HT1080 (cell line): Measurements from ENCODE around the gene RARS2. TPM values are rescaled to one million over a fixed set of nuclear protein-coding genes. Genes with fewer than 3 reads are reported as not detected.
"Not testable (repeated sequence)": the region's sequence is repeated elsewhere in the genome, so short reads cannot be mapped to it uniquely, and the experiment has no call there.

ENCODE experiments used
- DNase-seq: peaks from one replicate; pipeline ENCODE4 v3.0.0-alpha.2; 2015; ENCODE audit warnings: low read depth
- small RNA-seq: library from RNA; depleted of rRNA; stranded (forward); fragments of <200 nt; gene quantifications from one replicate; pipeline ENCODE3, GENCODE V24; 2014
- total RNA-seq: library from RNA; depleted of rRNA; stranded (reverse); fragments of >200 nt; shearing (Covaris generic); gene quantifications from 2 replicates; pipeline ENCODE4 v1.2.3, GENCODE V29; 2014; rRNA removed

The RARS2 gene
- total RNA-seq, 1 experiment from 2014 or later = 30.2 TPM

DNA sequence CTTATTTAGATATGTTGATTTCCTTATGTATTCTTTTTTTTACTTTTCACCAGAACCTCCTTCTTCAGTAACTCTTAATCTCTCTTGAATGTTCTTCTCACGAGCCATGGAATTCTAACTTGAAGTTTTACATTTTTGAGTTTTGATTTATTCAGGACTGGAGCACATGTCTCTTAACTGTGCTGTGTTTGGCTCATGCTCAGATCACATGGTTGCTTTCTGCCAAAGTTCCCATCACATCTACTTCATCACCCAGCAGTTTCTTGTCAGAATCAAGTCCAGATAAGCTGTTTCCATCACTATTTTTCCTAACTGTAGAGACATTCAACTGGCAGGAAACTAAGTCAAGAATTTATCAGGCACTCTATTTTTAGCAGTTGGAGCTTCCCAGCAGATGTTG is 85.3 kb downstream of the RARS2 start:
- no peak for DNase-seq

DNA sequence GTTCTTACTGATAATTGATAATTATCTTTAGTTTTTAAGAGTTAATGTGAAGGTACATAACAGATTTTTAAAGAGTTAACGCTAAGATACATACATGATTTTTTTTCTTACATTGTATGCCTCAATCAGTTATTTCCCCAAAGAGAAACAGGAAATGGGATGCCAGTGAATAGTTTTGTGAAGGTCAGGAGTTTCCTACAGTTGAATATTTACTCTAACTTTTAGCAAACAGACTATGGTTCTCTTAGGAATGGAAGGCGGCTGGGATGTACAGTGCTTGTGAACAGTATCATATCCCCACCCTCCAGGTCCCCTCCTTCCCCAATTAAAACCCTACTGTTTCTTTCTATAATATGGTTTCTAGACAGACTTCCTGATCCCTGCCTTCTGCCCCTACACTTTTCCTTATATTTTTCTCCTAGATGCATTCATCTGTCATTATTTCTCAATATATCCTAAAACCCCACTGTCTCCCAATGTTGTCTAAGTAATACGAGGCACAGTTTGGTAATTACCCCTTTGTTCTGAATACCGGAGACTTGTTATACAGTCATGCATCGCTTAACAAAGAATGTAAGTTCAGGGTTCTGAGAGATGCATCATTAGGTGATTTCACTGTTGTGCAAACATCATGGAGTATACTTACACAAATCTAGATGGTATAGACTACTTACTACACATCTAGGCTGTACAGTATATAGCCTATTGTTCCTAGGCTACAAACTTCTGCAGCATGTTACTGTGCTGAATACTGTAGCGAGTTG is 87.8 kb downstream of the RARS2 start:
- DNase-seq = no peak

DNA sequence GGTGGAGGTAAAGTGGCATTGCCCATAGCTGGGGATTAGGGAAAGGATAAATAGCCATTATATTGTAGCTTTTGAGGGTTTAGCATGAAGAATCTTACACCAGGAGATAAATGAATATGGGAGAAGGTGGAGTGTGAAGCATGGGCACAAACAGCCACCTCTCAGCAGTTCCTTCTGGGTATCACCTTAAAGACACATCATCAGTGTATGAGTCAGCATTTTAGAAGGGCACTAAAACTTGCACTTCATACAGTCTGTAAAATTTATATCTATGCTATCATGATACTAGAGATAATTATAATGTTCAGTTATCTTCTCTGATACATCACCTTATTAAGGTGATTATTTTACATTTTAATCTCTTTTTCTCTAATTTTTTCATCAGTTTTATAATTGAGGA is 91.7 kb downstream of the RARS2 start:
- no peak for DNase-seq

DNA sequence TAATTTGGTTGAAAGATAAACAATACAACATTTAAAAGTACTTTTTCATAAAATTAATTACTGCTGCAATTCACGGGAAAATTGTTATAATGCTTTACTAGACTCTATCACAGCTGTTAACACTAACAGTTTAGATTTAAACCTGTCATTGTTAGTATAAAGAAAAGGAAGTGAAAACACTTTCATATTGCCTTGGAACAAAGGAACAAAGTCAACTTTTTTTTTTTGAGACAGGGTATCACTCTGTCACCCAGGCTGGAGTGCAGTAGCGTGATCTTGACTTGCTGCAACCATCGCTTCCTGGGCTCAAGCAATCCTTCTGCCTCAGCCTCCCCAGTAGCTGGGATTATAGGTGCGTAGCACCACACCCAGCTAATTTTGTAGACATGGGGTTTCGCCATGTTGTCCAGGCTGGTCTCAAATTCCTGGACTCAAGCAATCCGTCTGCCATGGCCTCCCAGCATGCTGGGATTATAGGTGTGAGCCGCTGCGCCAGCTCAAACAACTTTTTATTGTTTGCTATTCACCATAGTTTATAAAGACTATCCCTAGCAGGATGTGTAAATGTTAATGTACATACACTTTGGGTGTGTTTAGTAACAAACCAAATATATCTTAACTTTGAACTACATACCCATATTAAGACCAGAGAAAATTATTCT is 94.9 kb downstream of the RARS2 start:
- DNase-seq = no peak

DNA sequence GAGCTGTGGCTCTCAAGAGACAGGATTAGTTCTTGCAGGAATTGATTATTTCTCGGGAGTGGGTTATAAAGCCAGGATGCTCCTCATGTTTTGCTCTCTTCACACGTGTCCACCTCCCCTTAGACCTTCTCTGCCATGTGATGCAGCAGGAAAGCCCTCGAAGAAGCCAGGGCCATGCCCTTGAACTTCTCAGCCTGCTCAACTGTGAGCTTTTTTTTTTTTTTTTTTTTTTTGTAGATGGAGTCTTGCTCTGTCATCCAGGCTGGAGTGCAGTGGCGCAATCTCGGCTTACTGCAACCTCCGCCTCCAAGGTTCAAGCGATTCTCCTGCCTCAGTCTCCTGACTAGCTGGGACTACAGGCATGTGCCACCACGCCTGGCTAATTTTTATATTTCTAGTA is 100.5 kb downstream of the RARS2 start:
- not testable (repeated sequence) for DNase-seq

DNA sequence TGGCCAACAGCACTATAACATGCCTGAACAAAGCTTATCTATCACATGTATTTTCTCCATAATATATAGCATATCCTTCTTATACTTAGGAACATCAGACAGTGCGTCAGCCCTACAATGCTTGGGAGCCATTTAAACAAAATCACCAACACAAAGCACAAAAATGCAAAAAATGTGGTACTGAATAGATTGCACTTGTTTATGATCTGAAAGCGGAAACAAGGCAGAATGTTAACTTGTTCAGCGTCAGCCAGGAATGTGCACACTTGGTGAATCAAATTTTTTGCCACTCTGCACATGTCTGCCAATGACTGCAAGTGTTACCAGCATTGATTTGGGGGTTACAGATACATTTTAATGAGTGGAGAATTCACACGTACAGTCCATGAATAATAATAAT is 102.2 kb downstream of the RARS2 start:
- no peak for DNase-seq

DNA sequence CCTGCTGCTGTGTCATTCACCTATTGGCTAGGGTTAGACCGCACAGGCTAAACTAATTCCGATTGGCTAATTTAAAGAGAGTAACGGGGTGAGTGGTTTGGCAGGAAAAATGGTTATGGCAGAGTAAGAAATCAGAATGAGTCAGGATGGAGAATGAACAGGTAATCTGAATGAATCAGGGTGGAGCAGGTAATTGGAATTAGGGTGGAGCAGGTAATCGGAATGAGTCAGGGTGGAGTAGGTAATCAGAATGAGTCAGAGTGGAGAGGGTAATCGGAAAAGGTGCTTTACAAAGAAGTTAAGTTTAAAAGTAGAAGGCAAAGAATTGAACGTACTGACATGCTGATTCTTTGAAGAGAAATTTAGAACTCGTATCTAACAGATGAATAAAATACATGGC is 105.3 kb downstream of the RARS2 start:
- DNase-seq = no peak

GRCh38 chr6:87483929-87484328 is 105.9 kb downstream of the RARS2 start:
- DNase-seq = peak; percentile 89

DNA sequence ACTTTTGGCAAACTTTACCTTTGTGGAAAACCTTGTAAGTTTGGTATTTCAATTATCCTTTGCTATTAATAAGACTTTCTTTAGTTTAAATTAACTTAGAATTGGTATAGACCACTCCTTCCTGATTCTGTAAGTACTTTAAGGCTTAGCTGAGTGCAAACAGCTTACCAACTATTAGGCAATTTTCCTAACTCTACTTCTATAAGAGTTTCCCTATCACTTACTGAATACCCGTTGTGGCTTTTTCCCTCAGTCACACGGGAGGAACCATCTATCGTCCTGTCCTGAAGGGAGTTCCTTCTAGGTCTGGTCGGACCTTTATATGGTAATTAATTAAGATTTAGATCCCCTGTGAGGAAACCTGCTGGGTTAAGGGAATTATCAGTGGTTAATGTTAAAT is 107.4 kb downstream of the RARS2 start:
- no peak for DNase-seq

- DNase-seq = no peak
Measured at GRCh38 chr6:87481931-87482330, 107.9 kb downstream of the RARS2 start.

DNA sequence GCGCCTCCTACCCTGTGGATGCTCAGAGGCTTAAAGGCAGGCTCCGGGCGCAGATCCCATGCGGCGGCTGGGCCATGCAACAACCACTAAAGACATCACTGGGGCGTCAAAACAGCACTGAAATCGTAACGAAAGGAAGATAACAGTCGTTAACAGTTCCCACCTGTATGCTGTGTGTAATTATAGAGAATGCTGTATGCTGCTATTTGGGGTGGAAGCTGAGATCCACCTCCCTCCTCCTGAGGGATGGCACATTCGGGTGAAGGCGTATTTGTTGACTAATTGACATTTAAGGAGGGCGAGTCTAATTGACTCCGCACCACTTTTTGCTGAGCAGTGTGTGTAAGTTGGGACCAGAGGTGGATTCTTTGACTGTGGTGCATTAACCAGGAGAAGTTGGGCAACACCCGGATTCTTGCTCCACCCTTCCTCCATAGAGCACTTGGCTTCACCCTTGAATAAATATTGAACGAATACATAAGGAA is 116.3 kb downstream of the RARS2 start:
- DNase-seq = peak; percentile 25

DNA sequence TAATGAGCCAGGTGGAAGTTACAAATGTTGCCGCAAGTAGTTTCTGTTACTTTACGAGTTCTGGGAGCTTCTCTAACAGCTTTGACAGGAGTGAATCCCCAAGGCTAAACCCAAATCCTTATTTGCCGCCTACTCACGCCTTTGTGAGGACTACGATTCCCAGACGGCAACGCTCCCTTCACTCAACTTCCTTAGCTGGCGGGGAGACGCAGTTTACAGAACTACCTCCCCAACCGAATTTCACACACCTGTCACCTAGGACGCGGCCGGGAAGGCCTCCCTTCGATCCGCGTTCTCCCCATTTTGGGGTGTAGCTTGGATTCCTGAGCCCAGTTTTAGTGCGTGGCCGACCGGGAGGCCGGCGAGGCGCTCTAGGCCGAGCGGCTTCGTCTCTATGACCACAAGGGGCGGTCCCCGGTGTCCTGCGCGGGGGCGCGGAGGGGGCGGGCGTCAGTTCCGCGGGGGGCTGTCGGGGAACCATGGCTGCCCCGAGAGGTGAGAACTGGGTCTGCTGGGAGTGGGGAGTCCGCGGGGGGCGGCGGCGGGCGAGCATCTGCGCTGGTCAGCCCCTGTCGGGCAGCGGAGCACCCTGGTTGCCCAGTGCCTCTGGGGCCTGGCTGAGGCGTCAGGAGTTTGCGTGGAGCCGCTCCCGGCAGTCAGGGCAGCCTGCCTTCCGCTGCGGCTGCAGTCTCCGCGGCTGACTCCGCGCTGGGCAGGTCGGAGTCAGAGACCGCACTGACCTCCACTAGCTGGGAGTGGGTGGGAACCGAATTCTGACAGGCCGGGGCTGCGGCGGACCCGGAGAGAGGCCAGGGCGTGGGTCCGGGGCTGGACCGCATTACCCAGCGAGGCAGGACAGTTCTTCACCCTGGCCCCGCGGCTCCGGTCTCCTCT is 117.0 kb downstream of the RARS2 start, which contains the start of gene SLC35A1:
Gene SLC35A1 (plus strand): TSS at position 450 of the 894 bp plus-strand sequence. CDS start 30 bp downstream, at position 480.
- peak; percentile 75 for DNase-seq

DNA sequence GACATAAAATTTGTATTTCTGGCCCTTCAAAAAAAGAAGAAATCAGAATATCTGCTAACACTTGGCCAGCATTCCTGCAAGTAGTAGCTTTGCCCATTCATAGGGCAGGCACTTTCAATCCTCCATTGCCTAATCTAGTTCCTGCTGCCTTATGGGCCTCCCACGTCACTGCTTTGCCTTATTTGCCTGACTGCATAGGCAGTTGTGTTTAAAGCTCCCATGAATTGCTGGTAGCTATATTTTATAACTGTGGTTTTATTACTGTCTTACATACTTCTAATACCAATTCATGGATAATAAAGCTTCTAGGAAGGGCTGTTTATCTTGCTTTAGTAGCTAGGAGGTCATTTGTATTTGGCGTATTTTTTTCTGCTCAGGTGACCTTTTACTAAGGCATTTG is 124.7 kb downstream of the RARS2 start:
- no peak for DNase-seq

Small RNAs within 50 kb of the gene (small RNA-seq; reads per million reads assigned to genes)
- gene RNU6-444P = not detected

Other genes with a start within 250 kb of the RARS2 start
- gene C6orf163, start 245.2 kb downstream of the RARS2 start, total RNA-seq = 0.57 and 1.0 TPM in 2 replicates
- gene CFAP206, start 182.0 kb downstream of the RARS2 start, total RNA-seq = not detected in 2 replicates
- 10.6 TPM in 2 replicates for gene SLC35A1, start 117.0 kb downstream of the RARS2 start, total RNA-seq
- gene ORC3, start 148 bp upstream of the RARS2 start, total RNA-seq = 21.5 and 23.8 TPM in 2 replicates
- gene AKIRIN2, start 112.2 kb upstream of the RARS2 start, total RNA-seq = 19.4 and 32.4 TPM in 2 replicates